ENCODE measurements around the gene USF2. TPM values are rescaled to one million over a fixed set of nuclear protein-coding genes. Genes with fewer than 3 reads are reported as not detected.

USF2 gene
- total and polyA plus RNA-seq, 2 experiments from 2014 or later, result 30.2 to 55.6 TPM

DNA sequence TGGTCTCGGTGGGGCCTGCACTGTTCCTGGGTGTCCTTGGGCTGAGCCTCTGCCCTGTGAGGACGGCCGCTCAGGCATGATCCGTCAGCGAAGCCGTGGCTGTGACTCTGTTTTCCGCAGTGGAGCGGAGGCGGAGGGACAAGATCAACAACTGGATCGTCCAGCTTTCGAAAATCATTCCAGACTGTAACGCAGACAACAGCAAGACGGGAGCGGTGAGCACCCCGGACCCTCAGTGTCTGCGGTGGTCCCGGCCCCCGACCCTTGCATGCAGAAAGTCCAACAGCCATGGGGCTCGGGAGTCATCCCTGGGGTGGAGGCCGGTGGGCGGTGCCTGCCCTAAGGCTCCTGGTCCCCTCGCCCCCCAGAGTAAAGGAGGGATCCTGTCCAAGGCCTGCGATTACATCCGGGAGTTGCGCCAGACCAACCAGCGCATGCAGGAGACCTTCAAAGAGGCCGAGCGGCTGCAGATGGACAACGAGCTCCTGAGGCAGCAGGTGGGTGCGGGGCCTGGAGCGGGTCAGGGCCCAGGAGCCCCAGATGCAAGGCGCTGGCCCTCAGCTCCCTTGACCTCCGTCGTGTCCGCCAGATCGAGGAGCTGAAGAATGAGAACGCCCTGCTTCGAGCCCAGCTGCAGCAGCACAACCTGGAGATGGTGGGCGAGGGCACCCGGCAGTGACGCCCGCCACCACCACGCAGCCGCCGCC, 10.0 kb downstream of the USF2 start:
- Histone ChIP-seq H3K36me3 (replicated peaks; ENCODE audit: insufficient read depth, low read depth) (no peaks in the 10 kb centered on the region), H3K27ac (no peak overlapping the region), H3K4me3 (no peak overlapping the region), H2AFZ (no peak overlapping the region), H3K27me3 (no peaks in the 10 kb centered on the region), H3K79me2 (no peaks in the 10 kb centered on the region), H3K9me2 (replicated peaks; ENCODE audit: insufficient read depth) (no peaks in the 10 kb centered on the region), H3K9me3 (ENCODE audit: low read depth) (no peaks in the 10 kb centered on the region), H3K4me1 (ENCODE audit: insufficient read depth) (no peaks in the 10 kb centered on the region), H4K20me1 (ENCODE audit: insufficient read depth, poor library complexity, severe bottlenecking) (no peaks in the 10 kb centered on the region), H3K4me2 (no peak overlapping the region)
- WGBS (ENCODE audit: low lambda C conversion rate, missing lambda C conversion rate), result 95% methylated on average over 44 of the region's 45 CpGs
- TF ChIP-seq CTCF (IDR thresholded peaks at IDR 0.05; ENCODE audit: poor library complexity), result no peak
- TF ChIP-seq EZH2 (IDR thresholded peaks at IDR 0.05; ENCODE audit: borderline replicate concordance), result no peak
- TF ChIP-seq EZH2phosphoT487 (IDR thresholded peaks at IDR 0.05; ENCODE audit: low read depth, severe bottlenecking, unreplicated experiment), result no peak
- DNase-seq (ENCODE audit: low spot score), result no peak

- no peaks in the 10 kb centered on the region for H3K9me2 ChIP-seq (replicated peaks; ENCODE audit: insufficient read depth)
- H3K36me3 ChIP-seq (replicated peaks; ENCODE audit: insufficient read depth, low read depth), result no peaks in the 10 kb centered on the region
- H3K4me1 ChIP-seq (ENCODE audit: insufficient read depth), result no peaks in the 10 kb centered on the region
- H2AFZ ChIP-seq, result no peak overlapping the region
- H3K27me3 ChIP-seq, result no peaks in the 10 kb centered on the region
- no peak overlapping the region for H3K4me2 ChIP-seq
- TF ChIP-seq CTCF (IDR thresholded peaks at IDR 0.05; ENCODE audit: poor library complexity) (no peak), EZH2 (IDR thresholded peaks at IDR 0.05; ENCODE audit: borderline replicate concordance) (no peak), EZH2phosphoT487 (IDR thresholded peaks at IDR 0.05; ENCODE audit: low read depth, severe bottlenecking, unreplicated experiment) (no peak)
- no peaks in the 10 kb centered on the region for H3K79me2 ChIP-seq
- H4K20me1 ChIP-seq (ENCODE audit: insufficient read depth, poor library complexity, severe bottlenecking), result no peaks in the 10 kb centered on the region
- H3K9me3 ChIP-seq (ENCODE audit: low read depth), result no peaks in the 10 kb centered on the region
- no peak for DNase-seq (ENCODE audit: low spot score)
- no peak overlapping the region for H3K27ac ChIP-seq
- H3K4me3 ChIP-seq, result no peak overlapping the region
- 87% methylated on average over 11 of the region's 11 CpGs for WGBS (ENCODE audit: low lambda C conversion rate, missing lambda C conversion rate)
Measured at GRCh38 chr19:35279374-35279773, 10.6 kb downstream of the USF2 start.

DNA sequence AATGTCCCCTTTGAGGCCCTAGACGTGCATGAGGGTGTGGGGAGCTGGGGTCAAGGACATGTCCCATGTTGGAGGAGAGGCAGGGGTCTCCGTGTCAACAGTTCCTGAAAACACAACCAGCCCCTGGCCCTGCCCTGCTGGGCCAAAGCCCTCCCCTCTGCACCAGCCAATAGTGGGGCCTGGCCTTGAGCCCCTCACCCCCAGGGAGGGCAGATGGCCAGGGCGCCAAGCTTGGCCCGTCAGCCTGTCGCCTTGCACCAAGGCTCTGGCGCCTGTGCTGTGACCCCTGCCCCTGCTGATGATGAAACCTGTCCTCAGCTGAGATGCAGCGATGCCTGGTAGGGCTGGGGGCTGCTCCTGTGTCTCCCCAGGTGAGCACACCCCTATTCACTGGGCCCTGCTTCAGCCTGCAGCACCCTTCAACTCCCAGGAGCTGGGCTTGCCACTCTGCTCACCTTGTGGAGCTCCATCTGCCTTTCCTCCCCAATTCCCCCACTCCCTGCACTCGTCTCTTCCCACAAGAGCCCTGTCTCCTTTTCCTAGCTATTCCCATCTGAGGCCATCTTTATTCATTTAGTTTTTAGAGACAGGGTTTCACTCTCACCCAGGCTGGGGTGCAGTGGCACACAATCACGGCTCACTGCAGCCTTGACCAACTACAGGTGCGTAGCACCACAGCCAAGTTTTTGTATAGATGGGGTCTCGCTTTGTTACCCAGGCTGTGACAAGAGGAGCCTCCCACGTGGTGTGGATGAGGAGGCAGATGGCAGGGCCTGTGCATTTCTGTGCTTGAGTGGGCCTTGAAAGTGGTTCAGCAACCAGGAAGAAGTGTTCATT, 11.4 kb downstream of the USF2 start:
- no peak overlapping the region for H3K4me2 ChIP-seq
- no peaks in the 10 kb centered on the region for H3K4me1 ChIP-seq (ENCODE audit: insufficient read depth)
- no peak overlapping the region for H3K4me3 ChIP-seq
- no peaks in the 10 kb centered on the region for H4K20me1 ChIP-seq (ENCODE audit: insufficient read depth, poor library complexity, severe bottlenecking)
- no peaks in the 10 kb centered on the region for H3K9me2 ChIP-seq (replicated peaks; ENCODE audit: insufficient read depth)
- H3K27me3 ChIP-seq, result no peaks in the 10 kb centered on the region
- TF ChIP-seq EZH2phosphoT487 (IDR thresholded peaks at IDR 0.05; ENCODE audit: low read depth, severe bottlenecking, unreplicated experiment) (no peak), CTCF (IDR thresholded peaks at IDR 0.05; ENCODE audit: poor library complexity) (no peak), EZH2 (IDR thresholded peaks at IDR 0.05; ENCODE audit: borderline replicate concordance) (no peak)
- DNase-seq (ENCODE audit: low spot score), result no peak
- no peaks in the 10 kb centered on the region for H3K9me3 ChIP-seq (ENCODE audit: low read depth)
- H3K27ac ChIP-seq, result no peak overlapping the region
- 77% methylated on average over 12 of the region's 12 CpGs for WGBS (ENCODE audit: low lambda C conversion rate, missing lambda C conversion rate)
- no peak overlapping the region for H2AFZ ChIP-seq
- H3K36me3 ChIP-seq (replicated peaks; ENCODE audit: insufficient read depth, low read depth), result no peaks in the 10 kb centered on the region
- H3K79me2 ChIP-seq, result no peaks in the 10 kb centered on the region

Data from hepatocyte (in vitro differentiated cells).